K562 treated with DMSO at 1 percent for 4 hours (cell line): Measurements from ENCODE around the gene SLC6A1. TPM values are rescaled to one million over a fixed set of nuclear protein-coding genes. Genes with fewer than 3 reads are reported as not detected.

Experiments
- total RNA-seq: library from RNA; unstranded; fragments of 300-600 nt; gene quantifications from 2 replicates; pipeline ENCODE4 v1.2.3, GENCODE V29; 2022; ENCODE audit not compliant: insufficient read depth

Gene SLC6A1
- total RNA-seq, result not detected in 2 replicates

DNA sequence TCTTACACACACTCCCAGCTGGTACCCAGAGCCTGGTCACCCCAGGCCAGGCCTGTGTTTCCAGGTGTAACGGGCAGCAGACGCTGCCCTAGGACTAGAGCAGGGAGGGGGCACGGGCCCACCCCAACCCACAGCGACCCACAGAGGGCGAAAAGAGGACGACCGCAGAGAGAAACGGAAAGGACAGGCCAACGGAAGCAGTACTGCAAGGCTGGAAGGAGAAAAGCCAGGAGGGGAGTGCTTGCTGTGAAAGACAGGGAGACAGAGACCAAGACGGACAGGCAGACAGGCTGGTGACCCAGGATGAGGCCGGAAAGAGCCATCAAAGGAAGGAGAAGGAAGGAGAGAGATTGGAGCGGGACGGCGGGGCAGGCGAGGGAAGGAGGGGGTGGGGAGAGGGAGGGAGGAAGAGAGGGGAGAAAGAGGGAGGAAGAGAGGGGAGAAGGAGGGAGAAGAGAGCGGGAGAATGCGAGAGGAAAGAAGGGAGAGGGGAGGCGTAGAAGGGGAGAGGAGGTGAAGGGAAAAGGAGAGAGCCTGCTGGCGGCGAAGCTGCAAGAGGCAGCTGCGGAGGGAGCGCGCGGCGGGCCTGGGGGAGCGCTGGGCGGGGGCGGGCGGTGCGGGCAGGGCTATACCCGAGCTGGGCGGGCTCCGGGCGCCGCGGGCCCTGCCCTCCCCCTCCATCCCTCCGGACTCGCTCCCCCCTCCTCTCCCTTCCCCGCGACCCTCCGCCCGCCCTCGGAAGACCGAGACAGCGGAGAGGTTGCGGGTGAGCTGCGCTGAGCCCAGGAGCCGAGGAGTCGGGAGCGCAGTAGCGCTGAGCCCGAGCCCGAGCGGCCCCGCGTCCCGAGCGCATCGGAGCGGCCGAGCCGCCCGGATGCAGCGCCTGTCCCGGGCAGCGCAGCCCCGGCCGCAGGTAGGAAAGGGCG lies at the start of gene SLC6A1:
Gene SLC6A1, plus strand, starts transcription at position 732 of the 926 bp plus-strand sequence. CDS start 24,464 bp downstream, outside the sequence.

Other genes starting within 250 kb of the SLC6A1 start
- not detected in 2 replicates for gene SLC6A11, start 176.5 kb upstream of the SLC6A1 start, total RNA-seq
- gene HRH1, start 161.7 kb downstream of the SLC6A1 start, total RNA-seq, result not detected in 2 replicates